ENCODE measurements around the gene EVA1A.

DNA sequence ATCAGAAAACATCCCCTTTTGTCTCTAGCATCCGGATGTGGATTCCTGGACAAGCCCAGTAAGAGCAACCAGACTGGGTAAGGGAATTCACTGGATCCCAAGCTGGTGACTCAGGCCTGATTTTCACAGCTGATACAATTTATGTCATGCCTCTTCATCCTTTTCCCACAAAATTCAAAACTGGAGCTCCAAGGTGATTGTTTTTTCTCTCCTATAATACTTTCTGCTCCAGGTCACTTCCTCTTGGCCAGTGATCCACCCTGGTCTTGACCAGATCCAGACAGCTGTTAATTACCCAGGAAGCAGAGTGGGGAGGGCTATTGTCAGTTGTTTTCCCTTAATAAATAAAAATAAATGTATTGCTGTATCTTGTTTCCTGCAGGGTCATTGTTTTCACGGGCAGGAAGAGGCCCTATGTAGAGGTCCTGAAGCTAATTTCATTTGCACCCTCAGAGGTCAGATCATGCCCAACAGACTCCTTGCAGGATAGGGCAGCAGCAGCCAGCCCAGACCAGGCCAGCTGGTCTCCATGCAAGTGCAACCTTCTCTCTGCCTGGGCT is 57.6 kb downstream of the EVA1A start:
- no peak for TF ChIP-seq POLR2AphosphoS5 (IDR thresholded peaks at IDR 0.05; ENCODE audit: borderline replicate concordance, low read depth, low read length)
- TF ChIP-seq EZH2 (IDR thresholded peaks at IDR 0.05), result no peak
- TF ChIP-seq FOXP2 (optimal IDR thresholded peaks at IDR 0.05; ENCODE audit: control extremely low read depth, extremely low read length, insufficient read depth), result no peak

Data from SK-N-MC (cell line).